Stimulated activated naive CD4-positive, alpha-beta T cell (primary cell): ENCODE measurements around the gene SKA3.
"Not testable (repeated sequence)": the region's sequence is repeated elsewhere in the genome, so short reads cannot be mapped to it uniquely, and the experiment has no call there.

Experiments used
- DNase-seq, 6 experiments: peaks; one replicate each; lab custom pipeline; 2025; lab: John Stamatoyannopoulos, UW

SKA3 gene

GRCh38 chr13:21165606-21166005 is 10.7 kb downstream of the SKA3 start:
- not testable (repeated sequence) for DNase-seq

DNA sequence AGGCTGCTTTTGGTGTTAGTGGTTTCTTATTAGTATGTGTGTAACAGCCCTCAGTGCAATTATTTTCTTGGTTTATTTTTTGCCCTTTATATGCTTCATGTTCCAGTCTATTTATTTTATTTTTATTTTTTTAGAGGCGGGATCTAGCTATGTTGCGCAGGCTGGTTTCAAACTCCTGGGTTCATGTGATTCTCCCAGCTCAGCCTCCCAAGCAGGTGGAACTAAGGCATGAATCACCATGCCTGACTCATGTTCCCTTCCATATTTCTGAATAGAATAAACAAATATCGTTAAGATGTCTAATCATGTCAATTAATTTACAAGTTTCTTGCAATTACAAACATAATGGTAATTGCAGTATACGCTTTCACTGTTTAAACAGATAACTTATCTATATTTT is 11.7 kb downstream of the SKA3 start:
- DNase-seq = no peak

DNA sequence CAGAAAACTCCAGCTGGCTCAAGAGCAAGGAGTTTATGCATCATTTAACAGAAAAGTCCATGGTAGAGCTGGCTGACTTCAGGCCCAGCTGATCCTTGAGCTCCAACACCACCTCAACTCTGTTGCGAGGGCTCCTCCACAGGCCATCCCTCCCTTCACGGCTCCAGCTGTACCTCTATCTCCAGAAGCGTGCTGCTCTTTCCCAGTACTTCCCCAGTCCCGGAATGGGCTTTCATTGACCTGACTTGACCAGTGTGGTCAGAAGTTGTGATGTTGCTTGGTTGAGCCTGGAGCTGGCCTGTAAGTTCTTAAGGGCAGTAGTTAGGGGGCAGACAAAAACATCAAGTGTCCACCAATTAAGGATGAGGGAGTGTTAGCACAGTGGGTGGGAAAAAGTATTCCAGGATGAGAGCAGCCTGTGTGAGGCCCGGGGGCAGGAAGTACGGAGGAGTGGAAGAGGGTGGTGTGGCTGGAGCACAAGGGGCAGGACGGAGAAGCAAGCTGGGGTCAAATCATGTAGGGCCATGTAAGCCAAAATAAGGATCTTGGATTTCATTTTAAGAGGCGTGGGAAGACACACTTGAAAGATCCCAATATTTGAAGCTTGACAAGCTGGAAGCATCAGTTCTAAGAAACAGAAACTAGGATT is 24.0 kb downstream of the SKA3 start:
- DNase-seq = no peak

GRCh38 chr13:21150013-21150412 is 26.3 kb downstream of the SKA3 start:
- no peak for DNase-seq

- DNase-seq = no peak
These were observed 26.8 kb downstream of the SKA3 start for GRCh38 chr13:21149568-21149967.

DNA sequence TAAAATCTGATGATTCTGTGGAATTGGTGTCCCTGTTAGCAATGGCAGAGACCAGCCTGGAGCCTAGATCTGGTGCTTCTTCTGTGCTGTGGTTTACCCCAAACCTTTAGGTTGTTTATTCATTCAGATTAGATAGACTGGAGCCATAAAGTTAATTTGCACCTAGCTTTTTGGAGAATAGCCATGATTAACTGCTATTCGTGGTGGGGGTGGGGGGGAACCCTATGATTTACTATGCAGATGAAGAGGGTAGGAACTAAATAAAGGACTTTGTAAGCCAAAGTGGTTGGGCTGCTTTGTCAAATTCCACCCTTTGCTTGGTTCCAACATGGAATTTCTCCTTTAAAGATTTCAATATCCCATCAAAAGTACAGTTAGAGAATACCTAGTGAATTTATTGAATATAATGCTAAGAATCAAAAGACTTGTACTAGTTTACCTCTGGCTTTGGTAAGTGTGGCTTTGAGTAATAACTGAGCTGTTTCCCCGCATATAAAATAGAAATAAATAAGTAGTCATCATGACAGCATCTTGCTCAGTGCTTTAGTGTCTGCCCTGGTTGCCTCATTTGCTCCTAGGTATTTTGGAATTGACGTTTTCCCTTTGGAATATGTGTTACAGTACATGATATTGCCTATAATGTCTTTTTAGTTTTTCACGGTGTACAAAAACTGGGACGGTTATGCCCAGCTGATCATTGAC is 27.6 kb downstream of the SKA3 start:
- DNase-seq = no peak

DNA sequence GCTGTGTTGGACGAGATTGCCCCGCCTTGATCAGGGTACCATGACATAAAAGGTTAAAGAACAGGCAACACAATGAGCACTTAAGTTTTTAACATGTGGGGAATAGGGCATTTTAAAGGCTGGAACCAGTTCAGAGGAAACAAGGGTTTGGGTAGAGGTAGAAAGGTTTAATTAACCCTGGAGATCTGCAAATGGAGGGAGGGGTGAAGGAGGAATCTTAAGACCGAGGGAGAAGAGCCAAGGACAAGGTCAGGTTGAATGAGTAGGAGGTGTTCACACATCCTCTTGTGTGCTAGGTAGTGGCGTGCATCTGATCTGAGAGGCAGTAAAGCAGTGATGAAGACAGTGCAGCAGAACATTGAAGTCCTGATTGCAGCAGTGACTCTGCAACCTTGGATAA is 28.5 kb downstream of the SKA3 start:
- no peak for DNase-seq

GRCh38 chr13:21142766-21143165 is 33.6 kb downstream of the SKA3 start:
- DNase-seq = no peak

- DNase-seq = no peak
These were observed 37.0 kb downstream of the SKA3 start for GRCh38 chr13:21139374-21139773.

DNA sequence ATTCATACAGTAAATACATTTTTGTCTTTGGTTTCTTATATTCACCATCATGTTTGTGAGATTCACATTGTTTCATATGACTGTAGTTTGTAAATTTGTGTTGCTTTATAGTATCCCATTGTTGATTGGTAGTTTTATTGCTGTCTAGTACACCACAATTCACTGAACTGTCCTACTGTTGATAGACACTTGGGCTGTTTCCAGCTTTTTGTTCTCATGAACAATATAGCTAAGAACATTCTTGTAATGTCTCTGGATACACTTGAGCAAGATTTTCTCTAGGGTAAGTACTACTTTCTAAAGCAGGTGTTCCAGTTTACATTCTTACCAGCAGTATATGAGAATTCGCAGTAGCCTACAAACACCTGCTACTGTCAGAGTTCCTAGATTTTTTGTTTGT is 37.8 kb downstream of the SKA3 start:
- no peak for DNase-seq

- DNase-seq = no peak
These were observed 38.7 kb downstream of the SKA3 start for GRCh38 chr13:21137696-21138095.

DNA sequence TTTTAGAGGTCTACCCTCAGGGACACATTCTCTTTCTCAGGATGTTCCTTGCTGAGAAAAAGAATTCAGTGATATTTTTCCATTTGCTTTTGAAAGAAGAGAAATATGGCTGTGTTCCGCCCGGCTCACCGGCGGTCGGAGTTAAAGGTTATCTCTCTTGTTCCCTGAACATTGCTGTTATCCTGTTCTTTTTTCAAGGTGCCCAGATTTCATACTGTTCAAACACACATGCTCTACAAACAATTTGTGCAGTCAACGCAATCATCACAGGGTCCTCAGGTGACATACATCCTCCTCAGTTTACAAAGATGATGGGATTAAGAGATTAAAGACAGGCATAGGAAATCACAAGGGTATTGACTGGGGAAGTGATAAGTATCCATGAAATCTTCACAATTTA is 40.5 kb downstream of the SKA3 start:
- not testable (repeated sequence) for DNase-seq

- DNase-seq = no peak
These were observed 41.9 kb downstream of the SKA3 start for GRCh38 chr13:21134475-21134874.

DNA sequence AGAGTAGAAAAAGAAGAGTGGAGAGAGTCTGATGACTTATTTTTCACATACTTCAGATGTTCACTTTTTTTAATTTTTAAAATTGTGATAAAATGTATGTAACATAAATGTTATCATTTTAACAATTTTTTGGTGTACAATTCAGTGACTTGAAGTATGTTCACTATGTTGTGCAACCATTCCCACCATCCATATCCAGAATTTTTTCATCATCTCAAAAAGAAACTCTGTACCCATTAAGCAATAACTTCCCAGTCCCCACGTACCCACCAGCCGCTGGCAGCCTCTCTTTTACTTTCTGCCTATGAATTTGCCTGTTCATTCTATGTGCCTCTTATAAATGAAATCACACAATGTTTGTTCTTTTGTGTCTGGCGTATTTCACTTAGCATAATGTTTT is 43.3 kb downstream of the SKA3 start:
- no peak for DNase-seq

- no peak for DNase-seq
These were observed 46.2 kb downstream of the SKA3 start for GRCh38 chr13:21130116-21130515.

DNA sequence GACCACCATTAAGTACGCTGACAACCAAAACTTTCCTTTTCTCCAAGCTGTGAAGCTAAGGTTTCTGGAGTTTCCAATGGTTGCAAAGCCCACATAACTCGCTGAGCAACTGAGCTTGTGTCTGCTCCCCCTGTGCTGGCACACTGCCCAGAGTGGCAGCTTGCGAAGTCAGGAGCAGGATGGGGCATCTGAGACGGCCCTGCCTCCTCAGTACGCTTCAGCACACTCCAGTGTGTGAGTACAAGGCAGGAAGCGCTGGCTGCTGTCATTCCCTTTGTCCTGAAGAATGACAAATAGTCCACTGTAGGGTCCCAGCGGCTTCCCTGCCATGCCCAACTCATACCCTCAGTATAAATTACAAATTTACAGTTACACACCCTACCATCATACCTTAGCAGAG is 51.5 kb downstream of the SKA3 start:
- no peak for DNase-seq

- no peak for DNase-seq
These were observed 52.4 kb downstream of the SKA3 start for GRCh38 chr13:21123956-21124355.

GRCh38 chr13:21121616-21122015 is 54.7 kb downstream of the SKA3 start:
- DNase-seq = no peak

DNA sequence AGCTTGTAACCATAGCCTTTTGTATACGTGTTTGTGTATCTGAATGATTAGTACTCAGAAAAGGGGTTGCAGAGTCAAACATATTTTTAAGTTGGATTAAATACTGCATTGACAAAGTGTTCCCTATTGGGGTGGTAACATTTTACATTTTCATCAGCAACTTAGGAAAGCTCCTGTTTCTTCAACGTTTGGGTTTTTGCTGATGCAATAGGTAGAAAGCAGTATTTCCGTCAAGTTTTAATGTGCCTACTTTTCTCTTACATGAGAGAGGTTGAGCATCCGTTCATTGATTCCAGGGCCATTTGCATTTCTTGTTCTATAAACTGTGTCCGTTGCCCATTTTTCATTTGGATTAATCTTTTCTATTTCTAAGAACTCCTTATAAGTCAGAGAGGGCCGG is 56.2 kb downstream of the SKA3 start:
- no peak for DNase-seq

DNA sequence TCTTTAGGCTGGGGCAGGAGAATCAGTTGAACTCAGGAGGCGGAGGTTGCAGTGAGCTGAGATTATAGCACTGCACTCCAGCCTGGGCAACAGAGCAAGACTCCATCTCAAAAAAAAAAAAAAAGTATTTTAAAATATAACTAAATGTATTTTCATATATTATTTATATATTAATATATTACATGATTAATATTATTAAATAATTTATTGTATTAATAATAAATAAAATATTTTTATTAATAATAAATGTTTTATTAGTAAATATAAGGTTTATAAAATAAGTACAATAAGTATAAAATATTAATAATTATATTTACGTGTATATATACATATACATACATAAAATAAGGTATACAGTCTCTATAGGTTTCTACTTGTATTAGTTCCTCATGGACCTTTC is 56.8 kb downstream of the SKA3 start:
- no peak for DNase-seq

- no peak for DNase-seq
These were observed 58.2 kb downstream of the SKA3 start for GRCh38 chr13:21118180-21118579.

DNA sequence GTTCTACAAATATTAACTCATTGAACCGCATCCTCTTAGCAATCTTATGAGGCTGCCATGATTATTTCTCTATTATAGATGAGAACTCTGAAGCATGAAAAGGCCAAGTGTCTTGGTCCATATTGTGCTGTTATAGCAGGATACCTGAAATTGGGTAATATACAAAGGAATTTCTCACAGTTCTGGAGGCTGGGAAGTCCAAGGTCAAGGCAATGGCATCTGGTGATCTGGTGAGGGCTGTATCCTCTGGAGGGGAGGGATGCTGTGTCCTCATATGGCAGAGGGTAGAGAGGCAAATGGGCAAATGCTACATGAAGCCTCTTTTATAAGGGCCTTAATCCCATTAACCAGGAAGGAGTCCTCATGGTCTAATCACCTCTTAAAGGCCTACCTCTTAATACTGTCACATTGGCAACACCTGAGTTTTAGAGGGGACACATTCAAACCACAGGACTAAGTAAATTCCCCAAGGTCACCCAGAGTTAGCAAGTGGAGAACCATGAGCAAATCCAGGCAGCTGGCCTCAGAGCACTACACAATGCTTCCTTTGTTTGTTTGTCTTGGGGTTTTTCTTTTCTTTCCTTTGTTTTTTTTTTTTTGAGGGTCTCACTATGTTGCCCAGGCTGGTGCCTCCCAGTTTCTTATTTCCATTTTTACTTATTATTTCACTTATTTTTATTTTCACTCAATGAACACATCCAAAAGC is 59.1 kb downstream of the SKA3 start:
- no peak for DNase-seq

DNA sequence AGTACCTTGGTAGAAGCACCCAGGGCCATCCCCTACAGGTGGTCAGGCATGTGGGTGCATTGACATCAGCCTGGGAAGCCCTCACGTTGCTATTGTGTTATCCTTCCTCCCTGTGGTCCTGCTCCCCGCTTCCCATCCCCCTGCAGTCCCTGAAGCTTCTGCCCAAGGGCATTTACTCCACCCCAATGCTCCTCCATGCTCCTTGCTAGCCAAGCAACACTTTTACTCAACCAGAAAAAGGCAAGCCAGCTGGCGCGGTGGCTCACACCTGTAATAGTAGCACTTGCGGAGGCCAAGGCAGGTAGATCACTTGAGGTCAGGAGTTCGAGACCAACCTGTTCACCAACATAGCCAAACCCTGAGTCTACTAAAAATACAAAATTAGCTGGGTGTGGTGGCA is 60.2 kb downstream of the SKA3 start:
- no peak for DNase-seq
